Measurements from ENCODE around the gene PPP1R13L. TPM values are rescaled to one million over a fixed set of nuclear protein-coding genes. Genes with fewer than 3 reads are reported as not detected.

PPP1R13L gene, protein sequence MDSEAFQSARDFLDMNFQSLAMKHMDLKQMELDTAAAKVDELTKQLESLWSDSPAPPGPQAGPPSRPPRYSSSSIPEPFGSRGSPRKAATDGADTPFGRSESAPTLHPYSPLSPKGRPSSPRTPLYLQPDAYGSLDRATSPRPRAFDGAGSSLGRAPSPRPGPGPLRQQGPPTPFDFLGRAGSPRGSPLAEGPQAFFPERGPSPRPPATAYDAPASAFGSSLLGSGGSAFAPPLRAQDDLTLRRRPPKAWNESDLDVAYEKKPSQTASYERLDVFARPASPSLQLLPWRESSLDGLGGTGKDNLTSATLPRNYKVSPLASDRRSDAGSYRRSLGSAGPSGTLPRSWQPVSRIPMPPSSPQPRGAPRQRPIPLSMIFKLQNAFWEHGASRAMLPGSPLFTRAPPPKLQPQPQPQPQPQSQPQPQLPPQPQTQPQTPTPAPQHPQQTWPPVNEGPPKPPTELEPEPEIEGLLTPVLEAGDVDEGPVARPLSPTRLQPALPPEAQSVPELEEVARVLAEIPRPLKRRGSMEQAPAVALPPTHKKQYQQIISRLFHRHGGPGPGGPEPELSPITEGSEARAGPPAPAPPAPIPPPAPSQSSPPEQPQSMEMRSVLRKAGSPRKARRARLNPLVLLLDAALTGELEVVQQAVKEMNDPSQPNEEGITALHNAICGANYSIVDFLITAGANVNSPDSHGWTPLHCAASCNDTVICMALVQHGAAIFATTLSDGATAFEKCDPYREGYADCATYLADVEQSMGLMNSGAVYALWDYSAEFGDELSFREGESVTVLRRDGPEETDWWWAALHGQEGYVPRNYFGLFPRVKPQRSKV
- 10 to 100 TPM; 20.1 to 31.2 TPM for total RNA-seq
- long read RNA-seq, donor 1, partial matches to known transcripts = 3 of 3 reads
- long read RNA-seq, donor 1, other reads (novel, unspliced or antisense) = 0 of 3 reads
- long read RNA-seq, donor 2, transcript PPP1R13L-204 (6 exons, 2,512 nt) = major isoform, 5 of 12 reads
- long read RNA-seq, donor 2, partial matches to known transcripts = 4 of 12 reads
- long read RNA-seq, donor 2, other reads (novel, unspliced or antisense) = 3 of 12 reads

DNA sequence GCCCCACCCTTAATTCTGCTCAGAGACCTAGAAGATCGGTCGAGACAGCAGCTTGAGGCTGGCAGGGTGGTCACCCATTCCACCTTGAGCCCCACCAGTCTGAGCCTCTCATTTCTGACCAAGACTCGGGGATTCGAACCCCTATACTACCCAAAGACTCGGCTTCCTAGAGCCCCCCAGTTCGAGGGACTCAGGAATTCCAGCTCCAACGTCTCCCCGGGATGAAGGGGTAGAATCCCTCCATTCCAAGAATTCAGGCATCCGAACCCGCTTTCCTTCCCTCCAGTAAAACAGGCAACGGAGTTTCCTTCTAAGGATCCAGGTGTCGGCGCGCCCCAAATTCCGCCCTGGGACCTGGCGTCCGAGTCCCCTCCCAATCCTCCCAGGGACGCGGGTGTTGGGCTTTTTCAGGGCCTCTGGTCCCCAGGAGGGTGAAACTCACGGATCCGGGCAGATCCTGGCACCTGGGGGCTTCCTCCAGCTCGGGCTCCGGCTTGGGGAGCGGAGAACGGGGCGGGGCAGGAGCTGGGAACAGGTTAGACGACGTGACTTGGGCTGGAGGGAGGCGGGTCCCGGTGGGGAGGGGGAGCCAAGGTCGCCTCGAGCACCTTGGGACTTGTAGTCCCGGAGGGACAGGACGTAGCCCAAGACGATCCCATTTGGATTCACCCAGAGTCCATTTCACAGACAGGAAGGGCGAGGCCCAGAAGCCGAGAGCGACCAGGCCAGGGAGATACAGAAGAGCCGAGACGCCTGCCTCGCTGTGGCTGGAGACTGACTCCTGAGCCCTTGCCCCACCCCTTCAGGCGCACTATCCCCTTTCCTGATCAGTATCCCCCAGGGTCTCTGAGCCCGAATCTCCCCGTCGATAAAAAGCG lies at the start of gene PPP1R13L:
Gene PPP1R13L, minus strand, starts transcription at position 513 of the 878 bp plus-strand sequence. CDS start 6,751 bp downstream, outside the sequence.
- intact Hi-C loops (cut with DNase I) = loop anchor here in 1 of 2 donors (5.0 kb wide), 1 partner anchor 372 kb away; no protein-coding TSS in a partner anchor
- DNase-seq (ENCODE audit: low spot score) = peak; percentile 94

GRCh38 chr19:45451850-45452387 lies 47.0 kb upstream of the PPP1R13L start:
- no peak for DNase-seq (ENCODE audit: low spot score)
- intact Hi-C loops (cut with DNase I) = loop anchor here in 1 of 2 donors (1.0 kb wide), 1 partner anchor 25 kb away; no protein-coding TSS in a partner anchor

- DNase-seq (ENCODE audit: low spot score) = peak; percentile 83
- intact Hi-C loops (cut with DNase I) = loop anchor here in 1 of 2 donors (1.0 kb wide), 1 partner anchor 24 kb away; no protein-coding TSS in a partner anchor
Observed at GRCh38 chr19:45451131-45451849, 46.4 kb upstream of the PPP1R13L start.

- intact Hi-C loops (cut with DNase I) = no loop called here
Observed at GRCh38 chr19:45450012-45450333, 45.1 kb upstream of the PPP1R13L start.

GRCh38 chr19:45448887-45449299 lies 44.0 kb upstream of the PPP1R13L start:
- no peak for DNase-seq (ENCODE audit: low spot score)
- intact Hi-C loops (cut with DNase I) = no loop called here

More at GRCh38 chr19:45450012-45450333, 45.1 kb upstream of the PPP1R13L start:
- DNase-seq (ENCODE audit: low spot score) = no peak

- no peak for DNase-seq (ENCODE audit: low spot score)
- intact Hi-C loops (cut with DNase I) = no loop called here
Observed at GRCh38 chr19:45448425-45448756, 43.5 kb upstream of the PPP1R13L start.

- no peak for DNase-seq (ENCODE audit: low spot score)
- intact Hi-C loops (cut with DNase I) = no loop called here
Observed at GRCh38 chr19:45446944-45447343, 42.1 kb upstream of the PPP1R13L start.

- no peak for DNase-seq (ENCODE audit: low spot score)
- intact Hi-C loops (cut with DNase I) = no loop called here
Observed at GRCh38 chr19:45446295-45446694, 41.4 kb upstream of the PPP1R13L start.

DNA sequence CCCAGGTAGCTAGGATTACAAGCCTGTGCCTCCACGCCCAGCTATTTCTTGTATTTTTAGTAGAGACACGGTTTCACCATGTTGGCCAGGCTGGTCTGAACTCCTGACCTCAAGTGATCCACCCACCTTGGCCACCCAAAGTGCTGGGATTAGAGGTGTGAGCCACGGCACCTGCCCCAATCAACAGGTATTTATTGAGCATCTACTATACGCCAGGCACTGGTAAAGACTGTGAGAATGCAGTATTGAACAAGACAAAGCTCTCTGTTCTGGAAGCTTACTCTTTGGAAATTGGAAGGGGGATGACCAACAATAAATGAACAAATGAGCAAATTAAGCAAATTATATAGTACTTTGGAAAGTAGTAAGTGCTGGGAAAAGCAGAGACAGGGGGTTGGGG lies 40.3 kb upstream of the PPP1R13L start:
- intact Hi-C loops (cut with DNase I) = no loop called here
- no peak for DNase-seq (ENCODE audit: low spot score)

GRCh38 chr19:45444318-45445041 lies 39.6 kb upstream of the PPP1R13L start:
- peak; percentile 98 for DNase-seq (ENCODE audit: low spot score)
- intact Hi-C loops (cut with DNase I) = no loop called here

DNA sequence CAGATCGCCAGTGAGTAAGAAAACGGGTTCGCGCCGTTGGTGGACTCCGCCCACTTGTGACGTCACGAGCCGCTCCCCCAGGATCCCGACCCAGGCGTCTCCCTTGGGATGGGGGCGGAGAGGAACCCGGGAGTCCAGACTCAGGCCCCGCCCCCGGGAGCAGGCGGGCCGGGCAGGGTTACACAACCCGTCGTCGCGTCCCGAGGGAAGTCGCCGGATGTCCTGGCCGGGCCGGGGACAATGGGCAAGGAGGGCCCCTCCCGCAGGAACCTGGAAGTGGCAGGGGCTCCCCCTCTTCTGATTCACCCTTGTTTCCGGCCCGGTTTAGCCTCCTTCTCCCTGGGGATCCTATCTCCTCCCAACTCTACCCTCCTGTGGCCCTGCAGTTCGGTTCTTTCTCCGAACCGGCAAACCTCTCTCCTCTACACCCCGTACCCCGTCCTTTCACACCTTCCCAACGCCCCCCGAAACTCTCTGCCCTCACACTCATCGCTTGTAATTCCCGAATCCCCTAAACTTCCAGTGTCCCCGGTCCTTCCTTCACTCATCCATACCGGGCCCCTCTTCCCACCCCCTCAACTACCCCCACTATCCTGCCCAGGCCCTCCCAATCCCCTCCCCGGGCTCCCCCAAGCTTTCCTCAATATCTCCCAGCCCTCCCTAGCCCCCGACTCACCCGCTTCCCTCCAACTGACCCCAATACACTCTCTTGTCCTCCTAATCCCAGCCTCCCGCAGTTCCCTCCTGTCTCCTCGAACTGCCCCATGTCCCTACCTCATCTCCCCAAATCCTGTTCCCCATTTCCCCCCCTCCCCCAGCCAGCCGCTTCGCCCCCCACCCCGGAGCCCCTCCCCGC lies 38.8 kb upstream of the PPP1R13L start:
- peak; percentile 98 for DNase-seq (ENCODE audit: low spot score)
- intact Hi-C loops (cut with DNase I) = no loop called here

DNA sequence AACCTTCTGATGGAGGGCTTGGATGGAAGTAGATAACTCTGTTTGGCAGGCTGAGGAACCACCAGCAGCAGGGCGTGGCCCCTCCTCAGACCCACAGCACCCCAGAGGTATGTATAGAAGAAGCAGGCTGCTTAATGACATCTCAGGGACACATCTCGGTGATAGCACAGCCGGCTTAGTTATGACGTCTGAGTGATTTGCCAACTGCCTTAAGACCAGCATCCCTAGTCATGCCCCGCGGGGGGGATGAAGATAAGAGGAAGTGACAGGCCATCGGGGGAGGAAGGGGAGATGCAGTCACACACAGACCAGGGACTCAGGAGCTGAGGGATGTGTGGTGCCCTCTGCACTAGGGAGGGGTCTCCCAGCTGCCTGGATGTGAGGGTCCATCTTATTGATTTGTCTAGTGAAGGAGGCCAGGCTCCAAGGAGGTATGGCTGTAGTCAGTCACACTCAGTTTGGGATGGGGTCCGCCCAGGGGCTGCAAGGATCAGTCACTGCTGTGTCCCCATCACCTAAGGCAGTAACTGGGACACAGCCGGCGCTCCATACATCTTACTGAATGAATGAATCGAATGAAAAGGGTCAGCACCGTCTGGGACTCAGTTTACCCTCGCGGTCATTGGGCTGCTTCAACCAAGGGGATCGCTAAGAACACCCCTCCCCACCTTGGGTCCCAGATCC lies 38.1 kb upstream of the PPP1R13L start:
- peak; percentile 88 for DNase-seq (ENCODE audit: low spot score)
- intact Hi-C loops (cut with DNase I) = no loop called here

- intact Hi-C loops (cut with DNase I) = no loop called here
Observed at GRCh38 chr19:45442408-45442777, 37.5 kb upstream of the PPP1R13L start.

GRCh38 chr19:45440873-45441654 lies 36.2 kb upstream of the PPP1R13L start:
- intact Hi-C loops (cut with DNase I) = no loop called here
- DNase-seq (ENCODE audit: low spot score) = no peak

More at GRCh38 chr19:45442408-45442777, 37.5 kb upstream of the PPP1R13L start:
- DNase-seq (ENCODE audit: low spot score) = no peak

DNA sequence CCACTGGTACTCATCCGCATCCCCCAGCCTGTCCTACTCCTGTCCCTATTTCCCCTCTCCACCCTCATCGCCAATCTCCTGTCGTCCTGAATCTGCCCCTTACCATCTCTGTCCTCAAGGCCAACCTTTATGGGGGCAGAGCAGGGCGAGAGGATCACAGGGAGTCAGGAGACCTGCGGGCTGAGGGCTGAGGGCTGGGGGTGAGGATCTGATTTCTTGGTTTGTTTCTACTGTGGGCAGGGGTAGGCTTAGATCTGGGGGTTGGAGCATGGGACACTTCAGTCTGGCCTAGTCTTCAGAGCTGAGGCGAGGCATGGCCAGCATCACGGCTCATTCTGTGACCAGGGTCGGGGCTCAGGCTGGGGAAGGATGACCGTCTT lies 35.4 kb upstream of the PPP1R13L start:
- DNase-seq (ENCODE audit: low spot score) = no peak

More for the DNA sequence above, 35.4 kb upstream of the PPP1R13L start:
- intact Hi-C loops (cut with DNase I) = no loop called here
